ENCODE measurements around the gene SUCLG1. TPM values are rescaled to one million over a fixed set of nuclear protein-coding genes. Genes with fewer than 3 reads are reported as not detected.

Gene SUCLG1
- 90.7 TPM for total RNA-seq

GRCh38 chr2:84459018-84459943 is at the start of gene SUCLG1:
TSS of gene SUCLG1 (minus strand) at chr2:84459280. CDS start at chr2:84459269, 11 bp downstream.
- DNase-seq (ENCODE audit: low spot score) = peak; percentile 83

- DNase-seq (ENCODE audit: low spot score) = no peak
These were observed 39.2 kb upstream of the SUCLG1 start for GRCh38 chr2:84498150-84498799.

- no peak for DNase-seq (ENCODE audit: low spot score)
These were observed 38.2 kb upstream of the SUCLG1 start for GRCh38 chr2:84497285-84497684.

DNA sequence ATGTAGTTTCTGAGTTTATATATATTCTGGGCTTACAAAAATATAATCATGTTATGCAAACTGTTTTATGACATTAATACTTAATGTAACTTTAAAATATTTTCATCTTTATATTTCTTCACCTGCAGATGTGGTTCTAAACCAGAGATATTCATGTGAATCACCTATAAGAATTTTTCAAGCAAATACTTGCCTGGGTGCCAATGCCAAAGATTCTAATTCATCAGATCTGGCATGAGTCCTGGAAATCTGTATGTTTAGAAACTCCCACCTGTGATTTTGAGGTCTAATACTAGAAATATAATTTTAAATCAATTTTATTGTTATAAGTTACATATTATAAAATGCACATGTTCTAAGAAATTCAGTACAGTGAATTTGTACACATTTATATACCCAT is 37.3 kb upstream of the SUCLG1 start:
- DNase-seq (ENCODE audit: low spot score) = no peak

- DNase-seq (ENCODE audit: low spot score) = no peak
These were observed 36.6 kb upstream of the SUCLG1 start for GRCh38 chr2:84495539-84496146.

- no peak for DNase-seq (ENCODE audit: low spot score)
These were observed 35.0 kb upstream of the SUCLG1 start for GRCh38 chr2:84494070-84494469.

DNA sequence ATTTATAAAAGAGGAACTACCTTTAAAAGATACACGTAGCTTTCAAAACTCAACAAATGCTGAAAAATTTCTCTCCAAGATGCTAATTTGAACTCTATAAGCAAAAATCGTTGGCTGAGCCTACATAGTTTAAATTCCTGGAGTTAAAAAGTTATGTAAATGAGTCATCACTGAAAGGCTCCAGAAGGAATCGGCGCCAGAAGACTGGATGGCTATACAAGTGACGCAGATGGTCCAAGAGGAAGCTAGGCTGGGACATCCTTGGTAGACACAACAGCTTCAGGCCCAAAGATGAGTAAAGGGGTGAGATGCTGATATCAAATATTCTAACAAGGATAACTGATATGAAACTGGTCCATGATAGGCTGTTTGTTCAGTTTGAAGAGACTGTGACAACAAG is 34.4 kb upstream of the SUCLG1 start:
- DNase-seq (ENCODE audit: low spot score) = no peak

DNA sequence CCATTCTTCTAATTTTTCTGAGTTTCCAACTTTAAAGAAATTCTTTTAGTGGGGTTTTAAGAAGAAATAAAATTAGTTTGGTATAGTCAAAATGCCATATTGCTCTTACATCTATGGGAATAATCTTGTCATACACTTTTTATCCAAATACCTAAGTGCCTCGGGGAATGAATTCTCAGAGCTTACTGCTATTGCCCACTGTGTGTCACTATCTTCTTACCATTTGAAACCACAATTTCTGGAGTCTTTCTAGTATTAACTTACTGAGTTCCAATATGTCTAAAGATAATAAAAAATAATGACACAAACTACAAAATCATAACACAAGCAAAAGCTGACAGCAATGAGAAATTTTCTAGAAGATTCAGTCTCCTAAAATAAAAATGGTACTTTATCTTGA is 33.5 kb upstream of the SUCLG1 start:
- no peak for DNase-seq (ENCODE audit: low spot score)

DNA sequence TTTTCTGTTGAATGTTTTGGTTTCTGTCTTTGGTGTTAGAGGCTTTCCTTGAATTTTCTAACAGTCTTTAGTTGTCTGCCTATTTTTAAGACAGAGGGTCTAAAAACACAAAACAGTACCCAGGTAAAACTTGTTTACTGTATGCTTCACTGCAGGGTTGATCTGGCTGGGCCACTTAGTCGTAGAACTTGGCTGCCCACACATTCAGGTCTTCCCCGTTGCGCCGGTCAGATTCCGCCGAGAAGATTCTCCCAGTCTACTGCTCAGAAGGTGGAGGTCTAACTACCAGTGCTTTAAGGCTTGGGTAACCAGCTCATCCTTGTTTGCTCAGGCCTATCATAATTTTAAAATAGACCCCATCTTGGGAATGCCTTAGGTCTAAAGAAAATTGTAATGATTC is 32.7 kb upstream of the SUCLG1 start:
- no peak for DNase-seq (ENCODE audit: low spot score)

DNA sequence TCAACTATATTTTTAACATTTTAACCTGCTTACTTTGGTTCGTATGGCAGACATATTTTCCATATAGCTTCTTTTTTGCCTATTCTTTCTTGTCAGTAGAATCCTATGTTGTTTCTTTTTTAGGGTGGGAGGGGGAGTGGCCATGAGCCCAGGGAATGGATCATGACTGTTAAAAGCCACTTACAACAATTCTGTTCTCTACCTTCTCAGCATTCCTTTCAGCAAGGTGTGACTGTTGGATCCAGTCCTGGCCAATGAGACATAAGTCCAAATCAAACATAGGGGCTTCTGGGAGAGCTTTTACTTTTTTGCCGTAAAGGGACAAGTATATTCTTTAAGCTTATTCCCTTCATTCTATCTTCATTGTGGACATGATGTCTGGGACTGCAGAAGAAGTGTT is 32.2 kb upstream of the SUCLG1 start:
- DNase-seq (ENCODE audit: low spot score) = no peak

GRCh38 chr2:84487298-84487996 is 28.4 kb upstream of the SUCLG1 start:
- no peak for DNase-seq (ENCODE audit: low spot score)

GRCh38 chr2:84486441-84487115 is 27.5 kb upstream of the SUCLG1 start:
- DNase-seq (ENCODE audit: low spot score) = peak; percentile 70

GRCh38 chr2:84483320-84483719 is 24.2 kb upstream of the SUCLG1 start:
- DNase-seq (ENCODE audit: low spot score) = no peak

DNA sequence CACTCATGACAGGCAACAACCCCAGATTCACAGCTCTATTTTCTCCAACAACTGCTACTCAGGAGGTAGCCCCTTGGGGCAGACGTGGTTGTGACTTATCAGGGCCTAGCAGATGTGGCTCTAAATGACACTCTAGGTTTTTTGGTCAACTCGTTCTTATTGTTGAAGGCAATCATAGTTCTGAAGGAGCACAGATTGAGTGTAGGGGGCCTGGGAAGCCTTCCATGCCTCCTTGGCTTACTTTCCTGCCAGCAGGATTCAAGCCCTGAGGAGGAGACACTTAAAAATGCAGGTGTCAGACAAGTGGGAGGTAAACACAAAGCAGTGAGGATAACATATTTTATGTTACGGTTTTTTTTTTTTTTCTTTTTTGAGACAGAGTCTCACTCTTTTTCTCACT is 23.5 kb upstream of the SUCLG1 start:
- DNase-seq (ENCODE audit: low spot score) = no peak

DNA sequence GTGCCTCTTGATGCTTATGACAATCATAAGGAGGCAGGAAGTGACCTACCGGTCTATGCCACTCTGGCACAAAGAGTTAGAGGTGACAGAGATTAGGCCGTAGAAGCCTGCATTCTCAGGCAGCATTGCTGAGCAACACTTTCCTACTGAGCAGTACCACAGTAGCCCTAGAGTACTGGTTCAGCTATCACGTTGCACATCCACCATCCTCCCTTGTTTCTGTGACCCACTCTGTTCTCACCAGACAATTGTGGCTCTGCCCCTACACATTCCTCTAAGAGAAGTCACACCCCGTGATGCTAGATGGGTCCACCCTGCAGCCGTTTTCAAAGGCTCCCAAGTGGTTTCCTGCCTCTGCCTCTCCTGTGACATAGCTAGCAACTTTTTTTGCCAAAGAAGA is 22.6 kb upstream of the SUCLG1 start:
- no peak for DNase-seq (ENCODE audit: low spot score)

DNA sequence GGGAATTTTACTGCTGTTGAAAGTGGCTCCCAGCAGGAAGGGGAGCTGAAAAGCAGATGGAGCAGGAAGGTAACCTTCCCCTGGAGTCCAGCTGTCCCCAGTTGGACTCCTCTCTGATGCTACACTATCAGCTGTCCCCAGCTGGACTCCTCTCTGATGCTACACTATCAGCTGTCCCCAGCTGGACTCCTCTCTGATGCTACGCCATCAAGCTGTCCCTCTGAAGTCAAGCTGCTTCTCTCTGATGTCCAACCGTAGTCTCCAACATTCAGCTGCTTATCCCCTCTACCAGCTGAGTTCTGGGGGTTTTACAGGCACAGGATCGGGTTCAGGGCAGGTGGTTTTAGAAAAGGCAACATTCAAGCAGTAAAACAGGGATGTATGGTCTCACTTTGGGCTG is 19.8 kb upstream of the SUCLG1 start:
- no peak for DNase-seq (ENCODE audit: low spot score)

GRCh38 chr2:84477886-84478285 is 18.8 kb upstream of the SUCLG1 start:
- DNase-seq (ENCODE audit: low spot score) = no peak

- peak; percentile 57 for DNase-seq (ENCODE audit: low spot score)
These were observed 15.1 kb upstream of the SUCLG1 start for GRCh38 chr2:84474176-84474575.

DNA sequence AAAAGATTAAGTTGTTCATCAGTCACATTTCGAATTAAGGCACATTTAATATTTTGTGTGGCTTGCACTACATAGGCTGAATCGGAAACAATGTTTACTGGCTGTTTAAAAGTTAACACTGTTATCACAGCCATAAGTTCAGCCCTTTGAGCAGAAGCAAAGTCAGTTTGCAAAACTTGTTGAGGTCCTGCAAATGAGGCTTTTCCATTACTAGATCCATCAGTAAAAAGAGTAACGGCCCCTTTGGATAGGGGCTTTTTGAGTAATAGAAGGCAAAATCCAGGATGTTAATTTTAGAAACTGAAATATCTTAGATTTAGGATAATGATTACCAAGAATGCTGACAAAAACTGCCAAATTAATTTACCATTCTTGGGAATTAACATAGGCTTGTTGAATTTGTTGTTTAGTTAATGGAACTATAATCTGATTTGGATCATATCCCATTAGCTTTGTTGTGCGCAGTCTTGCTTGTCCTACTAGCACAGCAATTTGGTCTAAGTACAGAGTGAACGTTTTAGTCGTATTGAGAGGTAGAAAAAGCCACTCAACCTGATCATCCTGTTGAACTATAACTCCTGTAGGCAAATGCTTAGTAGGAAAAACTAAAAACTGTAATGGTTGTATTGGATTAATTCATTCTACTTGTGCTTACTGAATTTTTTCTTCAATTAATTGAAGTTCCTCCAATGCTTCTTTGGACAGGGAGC is 13.9 kb upstream of the SUCLG1 start:
- no peak for DNase-seq (ENCODE audit: low spot score)

GRCh38 chr2:84472423-84472822 is 13.3 kb upstream of the SUCLG1 start:
- peak; percentile 48 for DNase-seq (ENCODE audit: low spot score)

GRCh38 chr2:84467389-84467788 is 8.3 kb upstream of the SUCLG1 start:
- no peak for DNase-seq (ENCODE audit: low spot score)
